Rectal smooth muscle tissue (tissue), 1 donor: ENCODE results near the gene SCYGR1.
"Not testable (repeated sequence)": the region's sequence is repeated elsewhere in the genome, so short reads cannot be mapped to it uniquely, and the experiment has no call there.

ENCODE experiments used
- H3K27ac ChIP-seq: one replicate; pipeline ENCODE4 v1.7.0; 2013; ENCODE audit warnings: low read depth, low read length, inconsistent platforms
- H3K27me3 ChIP-seq: one replicate; pipeline ENCODE4 v1.7.0; 2013; ENCODE audit warnings: low read length; ENCODE audit not compliant: control insufficient read depth, insufficient read depth
- H3K36me3 ChIP-seq: one replicate; pipeline ENCODE4 v1.7.0; 2013; ENCODE audit warnings: low read length; ENCODE audit not compliant: control insufficient read depth, insufficient read depth
- H3K4me1 ChIP-seq: one replicate; pipeline ENCODE4 v1.7.0; 2013; ENCODE audit warnings: low read length; ENCODE audit not compliant: control insufficient read depth, insufficient read depth
- H3K4me3 ChIP-seq: one replicate; pipeline ENCODE4 v1.7.0; 2013; ENCODE audit warnings: low read length
- H3K9ac ChIP-seq: one replicate; pipeline ENCODE4 v1.7.0; 2013; ENCODE audit warnings: low read length

The SCYGR1 gene

DNA sequence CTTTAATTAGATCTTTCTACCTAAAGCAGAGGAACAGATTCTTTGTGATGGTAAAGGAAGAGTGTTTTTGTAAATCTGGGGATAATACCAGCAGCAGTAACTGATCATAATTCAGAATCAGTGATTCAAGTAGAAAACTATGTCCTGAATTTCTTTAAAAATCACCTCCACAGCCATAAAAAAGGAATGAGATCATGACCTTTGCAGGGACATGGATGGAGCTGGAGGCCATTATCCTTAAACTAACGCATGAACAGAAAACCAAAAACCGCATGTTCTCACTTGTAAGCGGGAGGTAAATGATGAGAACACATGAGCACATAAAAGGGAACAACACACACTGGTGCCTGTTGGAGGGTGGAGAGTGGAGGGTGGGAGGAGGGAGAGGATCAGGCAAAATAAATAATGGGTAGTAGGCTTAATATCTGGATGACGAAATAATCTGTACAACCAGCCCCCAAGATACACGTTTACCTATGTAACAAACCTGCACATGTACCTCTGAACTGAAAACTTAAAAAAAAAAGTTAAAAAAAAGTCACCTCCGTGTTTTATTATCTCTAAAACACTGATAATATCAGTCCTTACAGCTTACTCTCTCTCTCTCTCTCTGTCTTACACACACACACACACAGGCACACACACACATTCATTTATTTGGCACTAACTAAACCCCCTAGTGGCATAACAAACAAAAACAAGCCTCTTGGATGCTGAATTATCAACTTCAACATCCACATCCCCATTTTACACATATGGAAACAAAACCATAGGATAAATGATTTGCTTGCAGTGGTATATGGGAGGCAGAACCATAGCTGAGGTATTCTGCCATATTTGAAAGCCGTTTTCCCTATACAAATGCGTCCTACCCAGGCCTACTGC lies 10.0 kb downstream of the SCYGR1 start:
- no peak overlapping the region for H3K9ac ChIP-seq
- H3K36me3 ChIP-seq = no peaks in the 10 kb centered on the region
- H3K4me1 ChIP-seq = no peaks in the 10 kb centered on the region
- H3K27me3 ChIP-seq = no peaks in the 10 kb centered on the region
- no peak overlapping the region for H3K27ac ChIP-seq
- H3K4me3 ChIP-seq = no peak overlapping the region

DNA sequence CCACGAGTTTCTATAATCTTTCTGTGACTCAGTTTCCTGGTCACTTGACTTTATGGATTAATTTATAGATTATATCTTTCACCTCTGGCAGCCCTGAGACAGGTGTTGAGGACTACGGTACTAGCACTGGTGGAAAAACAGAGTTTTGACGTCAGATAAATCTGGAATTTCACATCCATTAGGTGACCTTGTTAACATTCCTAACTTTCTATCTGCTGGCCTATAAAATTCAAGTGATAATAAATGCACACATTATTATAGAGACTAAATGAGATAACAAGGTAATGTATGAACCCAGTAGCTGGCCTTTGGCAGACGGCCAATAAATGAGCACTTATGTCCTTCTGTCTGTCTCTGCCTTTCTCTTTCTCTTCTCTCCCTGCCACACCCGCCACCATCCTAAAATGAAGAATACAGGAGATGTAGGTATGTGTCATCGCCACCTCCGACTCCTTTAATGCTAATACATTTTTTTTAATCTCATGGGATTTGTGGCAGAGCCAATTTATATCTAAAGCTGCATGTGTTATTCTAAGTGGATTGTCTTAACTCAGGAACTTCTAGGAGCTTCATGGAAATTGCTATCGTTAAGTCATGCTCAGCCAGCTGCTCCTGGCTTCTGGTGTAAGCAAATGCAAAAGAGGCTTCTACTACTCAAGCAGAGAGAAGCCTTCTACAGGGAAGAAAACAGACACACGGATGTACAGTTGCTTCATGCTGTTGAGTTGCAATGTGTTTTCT lies 10.9 kb downstream of the SCYGR1 start:
- Histone ChIP-seq H3K9ac (no peak overlapping the region), H3K27me3 (no peaks in the 10 kb centered on the region), H3K36me3 (no peaks in the 10 kb centered on the region), H3K4me3 (no peak overlapping the region), H3K27ac (no peak overlapping the region), H3K4me1 (no peaks in the 10 kb centered on the region)

DNA sequence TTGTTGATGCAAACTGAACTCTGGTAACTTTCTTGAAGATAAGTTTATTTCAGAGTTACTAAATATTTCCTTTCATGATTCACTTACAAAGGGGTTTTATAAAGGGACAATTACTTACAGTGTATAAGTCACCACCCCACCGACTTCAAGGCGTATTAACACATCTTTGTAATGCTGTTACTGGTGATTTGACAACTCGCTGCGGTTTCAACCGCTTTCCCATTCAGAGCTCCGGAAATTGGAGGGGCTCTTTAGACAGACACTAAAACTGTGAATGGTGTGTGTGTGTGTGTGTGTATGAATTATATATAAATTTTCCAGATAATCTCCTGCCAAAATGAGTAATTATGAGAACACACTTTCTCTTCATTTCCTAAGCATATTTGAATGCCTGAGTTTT lies 13.6 kb downstream of the SCYGR1 start:
- H3K9ac ChIP-seq = no peak overlapping the region
- H3K4me1 ChIP-seq = no peaks in the 10 kb centered on the region
- H3K36me3 ChIP-seq = no peaks in the 10 kb centered on the region
- no peak overlapping the region for H3K4me3 ChIP-seq
- H3K27ac ChIP-seq = no peak overlapping the region
- no peaks in the 10 kb centered on the region for H3K27me3 ChIP-seq

DNA sequence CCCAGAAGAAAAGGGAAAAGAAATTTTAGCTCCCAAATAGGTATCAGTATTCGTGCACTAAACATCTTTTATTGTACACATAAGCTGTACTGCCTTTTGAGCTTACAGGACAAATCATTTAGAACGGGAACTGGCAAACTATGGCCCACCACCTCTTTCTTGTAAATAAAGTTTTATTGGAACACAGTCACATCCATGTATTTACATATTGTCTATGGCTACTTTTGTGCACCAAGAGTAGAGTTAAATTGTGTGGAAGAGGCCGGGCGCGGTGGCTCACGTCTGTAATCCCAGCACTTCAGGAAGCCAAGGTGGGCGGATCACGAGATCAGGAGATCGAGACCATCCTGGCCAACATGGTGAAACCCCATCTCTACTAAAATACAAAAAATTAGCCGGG lies 14.4 kb downstream of the SCYGR1 start:
- Histone ChIP-seq H3K4me3 (no peak overlapping the region), H3K4me1 (no peaks in the 10 kb centered on the region), H3K36me3 (no peaks in the 10 kb centered on the region), H3K27ac (no peak overlapping the region), H3K9ac (no peak overlapping the region), H3K27me3 (no peaks in the 10 kb centered on the region)

DNA sequence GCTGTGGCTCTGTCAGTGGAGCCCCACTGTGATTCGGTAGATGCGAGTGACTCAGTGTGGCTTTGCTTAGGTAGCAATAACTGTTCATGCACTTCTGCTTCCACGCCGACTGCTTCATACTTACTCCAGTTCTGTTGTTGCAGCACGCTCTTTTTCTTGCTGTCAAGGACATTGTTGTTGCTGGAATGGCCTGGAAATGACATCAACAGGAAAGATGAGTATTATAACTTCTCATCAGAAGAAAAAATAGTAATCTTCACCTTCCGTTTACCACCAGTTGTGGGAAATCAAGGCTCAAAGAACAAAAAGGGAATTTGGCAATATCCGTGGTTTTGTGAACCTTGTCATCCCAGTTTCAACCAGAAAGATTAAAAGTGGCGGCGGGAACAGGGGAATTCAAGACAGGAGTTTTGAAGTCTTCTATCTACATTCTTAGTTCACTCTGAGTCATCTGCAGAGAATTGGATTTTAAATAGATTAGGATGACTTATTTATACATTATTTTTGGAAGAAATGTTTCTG lies 16.9 kb downstream of the SCYGR1 start:
- Histone ChIP-seq H3K4me1 (no peaks in the 10 kb centered on the region), H3K9ac (no peak overlapping the region), H3K36me3 (no peaks in the 10 kb centered on the region), H3K27ac (no peak overlapping the region), H3K27me3 (no peaks in the 10 kb centered on the region), H3K4me3 (no peak overlapping the region)

DNA sequence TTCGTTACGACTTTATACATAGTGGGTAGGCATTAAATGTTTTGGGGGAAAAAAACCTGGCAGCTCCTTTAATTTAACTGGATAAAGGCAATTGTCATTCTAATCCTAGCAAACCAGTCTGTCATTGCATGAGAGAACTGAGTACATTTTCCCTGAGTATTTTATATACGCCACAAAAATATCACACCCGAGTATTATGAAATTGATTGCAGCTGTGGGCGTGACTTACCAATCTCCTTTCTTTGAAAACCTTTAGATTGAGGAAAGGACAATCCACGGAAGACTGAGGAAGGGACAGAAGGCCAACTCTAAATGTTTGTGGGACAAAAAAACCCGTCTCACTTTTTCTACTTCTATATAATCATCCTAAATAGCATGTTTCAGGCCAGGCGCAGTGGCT lies 17.7 kb downstream of the SCYGR1 start:
- Histone ChIP-seq H3K4me3 (no peak overlapping the region), H3K27me3 (no peaks in the 10 kb centered on the region), H3K36me3 (no peaks in the 10 kb centered on the region), H3K4me1 (no peaks in the 10 kb centered on the region), H3K9ac (no peak overlapping the region), H3K27ac (no peak overlapping the region)

DNA sequence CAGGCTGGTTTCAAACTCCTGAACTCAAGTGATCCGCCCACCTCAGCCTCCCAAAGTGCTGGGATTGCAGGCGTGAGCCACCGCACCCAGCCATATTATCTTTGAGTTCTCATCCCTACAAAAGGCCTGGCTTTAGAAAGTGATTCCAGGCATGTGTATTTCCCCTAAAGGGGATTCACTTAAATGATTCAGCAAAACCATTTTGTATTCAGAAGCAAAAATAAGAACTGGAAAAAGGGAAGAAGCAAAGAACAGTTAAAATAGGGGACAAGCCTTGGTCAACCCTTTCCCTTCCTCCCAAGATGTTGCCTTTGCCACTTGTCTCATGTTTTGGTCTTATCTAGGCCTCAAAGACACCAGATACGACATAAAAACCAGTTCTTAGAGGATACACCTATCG lies 19.2 kb downstream of the SCYGR1 start:
- Histone ChIP-seq H3K27ac (no peak overlapping the region), H3K4me1 (no peaks in the 10 kb centered on the region), H3K9ac (no peak overlapping the region)

DNA sequence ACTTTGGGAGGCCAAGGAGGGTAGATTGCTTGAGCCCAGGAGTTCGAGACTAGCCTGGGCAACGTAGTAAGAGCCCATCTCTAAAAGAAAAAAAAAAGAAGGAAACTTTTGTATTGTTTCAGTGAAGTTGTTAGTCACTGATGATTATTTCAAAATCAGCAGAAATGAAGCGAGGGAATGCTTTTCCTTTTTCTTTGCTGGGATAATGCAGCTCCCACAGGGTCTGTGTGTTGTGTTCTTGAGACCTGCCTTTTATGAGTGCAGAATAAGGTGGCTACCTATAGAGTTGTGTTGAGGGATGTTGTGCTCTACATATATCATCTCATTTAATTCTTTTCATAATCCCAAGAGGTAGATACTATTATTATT lies 20.3 kb downstream of the SCYGR1 start:
- no peaks in the 10 kb centered on the region for H3K36me3 ChIP-seq
- no peak overlapping the region for H3K9ac ChIP-seq
- H3K4me1 ChIP-seq = no peaks in the 10 kb centered on the region
- no peak overlapping the region for H3K27ac ChIP-seq
- H3K4me3 ChIP-seq = no peak overlapping the region
- no peaks in the 10 kb centered on the region for H3K27me3 ChIP-seq

More for the DNA sequence above, 19.2 kb downstream of the SCYGR1 start:
- H3K4me3 ChIP-seq = no peak overlapping the region
- H3K36me3 ChIP-seq = no peaks in the 10 kb centered on the region
- H3K27me3 ChIP-seq = no peaks in the 10 kb centered on the region

DNA sequence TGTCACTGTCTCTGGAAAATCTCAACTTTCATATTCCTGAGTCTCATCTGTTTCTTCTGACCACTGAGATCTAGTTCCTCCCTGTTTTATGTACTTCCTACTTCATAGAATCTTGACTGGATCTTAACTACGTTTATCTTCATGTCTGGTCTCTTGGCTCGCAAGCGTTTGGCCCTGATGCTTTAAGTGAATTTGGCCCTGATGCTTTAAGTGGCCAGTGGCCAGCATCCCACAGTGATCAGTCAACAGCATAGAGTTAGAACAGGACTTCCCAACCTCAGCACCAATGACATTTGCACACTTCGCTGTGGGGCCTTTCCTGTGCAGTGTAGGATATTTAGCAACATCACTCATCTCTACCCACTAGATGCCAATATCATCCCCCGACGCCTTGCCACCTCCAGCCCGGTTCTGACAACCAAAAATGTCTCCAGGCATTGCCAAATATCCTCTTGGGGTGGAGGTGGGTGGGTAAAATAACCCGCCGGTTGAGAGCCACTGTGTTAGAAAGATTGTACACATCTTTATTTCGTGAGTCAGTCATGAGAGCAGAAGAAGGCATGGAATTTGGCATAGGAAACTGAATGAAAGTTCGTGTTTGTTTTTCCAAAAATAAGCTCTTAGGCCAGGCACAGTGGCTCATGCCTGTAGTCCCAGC lies 20.9 kb downstream of the SCYGR1 start:
- no peaks in the 10 kb centered on the region for H3K36me3 ChIP-seq
- no peak overlapping the region for H3K4me3 ChIP-seq
- H3K27ac ChIP-seq = no peak overlapping the region
- H3K4me1 ChIP-seq = no peaks in the 10 kb centered on the region
- no peak overlapping the region for H3K9ac ChIP-seq
- H3K27me3 ChIP-seq = no peaks in the 10 kb centered on the region

DNA sequence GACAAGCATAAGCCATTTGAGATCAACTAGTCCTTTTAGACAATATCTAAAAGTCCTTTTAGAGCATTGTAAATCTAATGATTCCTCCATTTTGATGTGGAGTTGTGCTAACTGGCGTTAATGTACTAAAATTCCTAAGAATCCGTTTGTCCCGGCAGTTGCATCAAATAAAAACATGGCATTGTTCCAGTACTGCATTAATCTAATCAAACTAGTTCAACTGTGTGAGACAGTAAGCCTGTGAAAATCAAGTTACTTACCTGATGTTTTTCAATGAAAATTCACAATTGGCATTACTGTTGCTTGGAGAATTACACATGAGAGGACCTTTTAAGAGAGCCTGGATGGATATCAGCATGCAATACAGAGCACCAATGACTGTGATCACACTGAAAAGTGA lies 21.9 kb downstream of the SCYGR1 start:
- Histone ChIP-seq H3K4me3 (no peak overlapping the region), H3K27ac (no peak overlapping the region), H3K36me3 (no peaks in the 10 kb centered on the region), H3K9ac (no peak overlapping the region), H3K27me3 (no peaks in the 10 kb centered on the region), H3K4me1 (no peaks in the 10 kb centered on the region)

DNA sequence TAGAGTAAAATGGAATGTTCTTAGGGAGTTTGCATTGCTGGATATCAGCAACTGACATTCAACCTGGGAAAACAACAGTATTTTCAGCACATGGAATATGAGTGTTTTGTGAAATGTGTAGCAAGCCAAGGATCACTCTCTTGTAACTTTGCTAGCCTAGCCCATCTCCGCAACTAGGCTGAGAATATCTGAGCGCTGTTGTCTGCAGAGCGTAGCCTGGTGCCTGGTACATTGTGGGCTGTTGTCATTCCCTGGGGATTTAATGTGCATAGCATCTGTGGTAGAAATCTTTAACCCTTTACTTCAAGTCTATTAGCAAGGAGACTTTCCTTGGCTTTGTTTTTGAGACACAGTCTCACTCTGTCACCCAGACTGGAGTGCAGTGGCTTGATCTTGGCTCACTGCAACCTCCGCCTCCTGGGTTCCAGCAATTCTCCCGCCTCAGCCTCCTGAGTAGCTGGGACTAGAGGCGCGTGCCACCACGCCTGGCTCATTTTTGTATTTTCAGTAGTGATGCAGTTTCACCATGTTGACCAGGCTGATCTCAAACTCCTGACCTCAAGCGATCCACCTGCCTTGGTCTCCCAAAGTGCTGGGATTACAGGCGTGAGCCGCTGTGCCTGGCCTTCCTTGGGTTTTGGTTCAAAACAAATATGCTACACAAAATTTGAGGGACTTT lies 23.0 kb downstream of the SCYGR1 start:
- H3K9ac ChIP-seq, H3K27ac ChIP-seq, H3K4me3 ChIP-seq, H3K36me3 ChIP-seq, H3K4me1 ChIP-seq, H3K27me3 ChIP-seq: not testable (repeated sequence)

DNA sequence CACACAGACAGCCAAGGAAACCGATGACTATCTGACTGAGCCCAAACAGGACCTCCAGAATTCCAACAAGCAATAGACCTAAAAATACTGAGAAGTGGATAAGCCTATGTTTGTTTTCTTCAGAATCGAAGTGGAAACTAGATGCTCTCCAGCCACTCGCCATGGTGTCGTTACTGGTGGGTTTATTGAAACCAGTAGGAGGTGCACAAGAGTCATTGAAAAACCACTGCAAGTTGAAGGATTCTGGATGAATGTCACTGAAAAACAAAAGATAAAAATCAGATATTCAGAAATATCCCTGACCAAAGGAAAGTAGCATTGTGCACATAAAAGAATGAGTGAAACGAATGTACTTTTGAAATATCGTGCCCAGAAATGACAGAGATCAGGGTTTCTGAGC lies 24.0 kb downstream of the SCYGR1 start:
- Histone ChIP-seq H3K27me3 (no peaks in the 10 kb centered on the region), H3K4me1 (no peaks in the 10 kb centered on the region), H3K27ac (no peak overlapping the region), H3K4me3 (no peak overlapping the region), H3K36me3 (peaks cover 3% of the 10 kb centered on the region), H3K9ac (no peak overlapping the region)
